KBM-7 (cell line): Measurements from ENCODE around the gene PHF13.

Experiments
- DNase-seq: peaks from one replicate; pipeline ENCODE4 v3.0.0-alpha.2; 2015
- in situ Hi-C: fragments of 300-500 bp; cut with MboI; formaldehyde crosslinking; loops from 2 replicates; pipeline ENCODE4 v1.14.3; 2020; ENCODE audit warnings: low sequenced_read_pairs, low pct_unique_long_range_greater_than_20kb, mixed read lengths

Gene PHF13

DNA sequence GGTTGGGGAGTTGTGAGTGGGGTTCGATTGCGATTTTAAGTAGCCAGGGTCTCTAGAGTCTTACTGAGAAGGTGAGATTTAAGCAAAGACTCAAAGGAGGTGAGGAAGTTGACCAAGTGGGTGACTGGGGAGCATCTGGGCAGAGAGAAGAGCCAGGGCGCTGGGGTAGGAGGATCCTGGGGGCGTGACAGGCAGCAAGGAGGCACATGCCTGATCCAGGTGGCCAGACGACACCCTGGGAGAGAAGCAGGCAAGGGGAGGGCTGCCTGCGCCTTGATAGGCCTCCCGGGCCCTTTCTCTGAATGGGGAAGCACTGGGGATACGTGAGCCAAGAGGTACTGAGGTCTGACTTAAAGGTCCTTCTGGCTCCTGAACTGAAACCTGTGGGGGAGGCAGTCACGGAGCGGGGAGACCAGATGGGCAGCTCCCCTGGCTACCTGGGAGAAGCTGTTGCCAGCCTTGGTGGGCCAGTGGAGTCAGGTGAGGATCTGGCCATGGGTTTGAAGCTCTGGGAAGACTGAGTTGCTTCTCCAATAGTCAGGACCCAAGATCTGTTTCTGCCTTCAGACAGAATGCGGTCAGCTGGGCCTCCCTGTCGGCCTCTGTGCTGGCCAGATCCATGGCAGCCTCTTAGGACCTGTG is 28.3 kb upstream of the PHF13 start:
- in situ Hi-C loops = no loop called here
- no peak for DNase-seq

- in situ Hi-C loops = no loop called here
- DNase-seq = no peak
These were observed 27.7 kb upstream of the PHF13 start for GRCh38 chr1:6585841-6586240.

DNA sequence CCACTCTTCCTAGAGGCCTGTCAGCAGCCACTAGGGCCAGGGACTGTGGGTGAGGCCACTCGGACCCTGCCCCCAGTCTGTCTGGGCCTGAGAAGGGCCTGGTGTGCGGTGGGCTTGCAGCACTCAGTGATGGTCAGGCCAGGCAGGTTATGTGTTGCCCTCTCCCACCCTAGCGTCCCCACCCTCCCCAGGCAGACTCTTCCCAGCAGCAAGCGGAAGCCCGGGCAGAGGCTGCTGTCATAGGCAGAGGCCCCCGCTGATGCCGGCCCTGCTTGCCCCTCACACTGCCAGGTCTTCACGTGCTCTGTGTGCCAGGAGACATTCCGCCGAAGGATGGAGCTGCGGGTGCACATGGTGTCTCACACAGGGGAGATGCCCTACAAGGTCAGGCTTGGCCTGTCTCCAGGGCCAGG is 27.1 kb upstream of the PHF13 start:
- in situ Hi-C loops = no loop called here

DNA sequence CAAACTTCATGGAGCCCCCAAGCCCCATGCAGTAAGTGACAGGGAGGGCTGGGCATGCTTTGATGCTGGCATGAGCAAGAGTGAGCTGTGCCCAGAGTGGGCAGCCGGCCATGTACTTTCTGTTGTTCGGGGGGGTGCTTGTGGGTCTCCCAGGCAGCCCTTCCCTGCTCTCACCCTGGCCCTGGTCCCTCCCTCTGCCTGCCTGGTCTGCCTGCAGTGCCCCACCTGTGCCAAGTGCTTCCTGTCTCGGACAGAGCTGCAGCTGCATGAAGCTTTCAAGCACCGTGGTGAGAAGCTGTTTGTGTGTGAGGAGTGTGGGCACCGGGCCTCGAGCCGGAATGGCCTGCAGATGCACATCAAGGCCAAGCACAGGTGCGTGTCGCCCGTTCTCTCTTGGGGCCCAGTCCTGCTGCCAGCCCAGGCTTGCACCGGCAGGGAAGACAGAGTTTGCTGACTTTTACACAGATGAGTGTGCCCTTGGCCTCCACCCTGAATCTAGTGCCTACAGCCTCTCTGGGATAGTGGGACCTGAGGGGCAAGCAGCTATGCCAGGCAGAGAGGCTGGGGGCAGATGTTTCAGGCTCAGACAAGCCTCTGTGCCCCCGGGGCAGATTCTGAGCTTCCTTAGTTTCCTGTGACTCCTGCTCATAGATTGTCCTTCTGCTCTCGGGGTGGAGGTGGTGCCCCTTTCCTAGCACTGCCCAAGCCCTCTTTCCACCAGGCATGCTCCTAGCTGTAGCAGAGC is 26.1 kb upstream of the PHF13 start:
- in situ Hi-C loops = no loop called here
- no peak for DNase-seq

More for the DNA sequence above, 27.1 kb upstream of the PHF13 start:
- no peak for DNase-seq

- no peak for DNase-seq
- in situ Hi-C loops = no loop called here
These were observed 25.2 kb upstream of the PHF13 start for GRCh38 chr1:6588128-6588892.

GRCh38 chr1:6588893-6589520 is 24.5 kb upstream of the PHF13 start:
- DNase-seq = peak; percentile 41
- in situ Hi-C loops = no loop called here

DNA sequence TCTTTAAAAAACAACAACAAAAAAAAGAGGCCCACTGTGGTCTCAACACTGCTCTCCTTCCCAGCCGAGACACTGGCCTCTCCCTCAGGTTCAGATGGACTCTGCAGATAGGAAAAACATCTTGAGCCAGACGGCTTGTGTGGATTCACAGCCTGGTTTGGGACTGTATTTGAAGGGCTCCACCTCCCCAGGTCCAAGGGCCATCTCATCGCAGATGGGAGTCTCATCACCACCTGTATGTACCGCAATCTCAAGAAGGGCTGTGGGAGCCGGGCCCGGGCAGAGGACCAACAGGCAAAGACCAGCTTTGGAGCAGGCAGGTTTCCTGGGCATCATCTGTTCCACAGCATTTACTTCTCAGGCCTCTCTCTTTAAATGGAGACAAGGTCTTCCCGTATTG is 23.5 kb upstream of the PHF13 start:
- no peak for DNase-seq
- in situ Hi-C loops = no loop called here

DNA sequence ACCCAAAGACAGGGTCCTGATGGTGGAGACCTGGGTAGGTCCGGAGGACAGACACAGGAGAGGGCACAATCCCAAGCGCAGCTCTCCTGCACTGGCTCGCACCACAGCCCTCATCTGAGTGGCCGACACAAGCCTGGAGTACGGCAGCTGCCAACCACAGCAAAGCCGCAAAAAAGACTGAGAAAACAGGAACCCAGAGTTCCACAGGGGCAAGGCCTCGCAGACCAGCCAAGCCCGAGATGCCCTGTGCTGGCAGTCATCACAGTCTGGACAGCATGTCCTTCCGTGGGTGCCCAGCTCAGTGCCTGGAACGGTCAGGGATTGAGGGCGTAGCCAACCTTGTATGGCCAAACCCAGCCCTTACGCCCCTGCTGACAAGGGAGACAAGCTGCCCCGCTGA is 22.3 kb upstream of the PHF13 start:
- peak; percentile 45 for DNase-seq
- in situ Hi-C loops = no loop called here

DNA sequence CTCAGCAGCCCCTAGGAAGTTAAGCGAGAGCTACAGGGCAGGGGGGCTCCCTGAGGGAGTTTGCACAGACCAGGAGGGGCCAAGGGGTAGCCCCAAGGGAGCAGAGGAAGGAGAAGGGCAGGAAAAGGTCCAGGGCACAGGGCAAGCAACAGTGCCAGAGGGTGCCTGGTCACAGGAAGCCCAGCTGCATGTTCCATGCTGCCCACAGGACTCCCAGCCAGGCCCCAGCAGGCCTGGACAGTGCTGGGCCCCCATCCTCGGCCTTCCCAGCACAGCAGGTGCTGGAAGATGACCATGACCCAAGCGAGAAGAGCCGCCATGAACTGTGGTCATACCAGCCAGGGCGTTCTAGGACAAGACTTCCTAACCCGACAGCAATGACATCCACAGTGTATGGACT is 21.9 kb upstream of the PHF13 start:
- no peak for DNase-seq
- in situ Hi-C loops = no loop called here

- no peak for DNase-seq
- in situ Hi-C loops = no loop called here
These were observed 21.1 kb upstream of the PHF13 start for GRCh38 chr1:6592441-6592840.

- in situ Hi-C loops = no loop called here
- no peak for DNase-seq
These were observed 20.5 kb upstream of the PHF13 start for GRCh38 chr1:6592865-6593593.

- no peak for DNase-seq
- in situ Hi-C loops = no loop called here
These were observed 19.7 kb upstream of the PHF13 start for GRCh38 chr1:6593810-6594209.

GRCh38 chr1:6594977-6595740 is 18.4 kb upstream of the PHF13 start:
- in situ Hi-C loops = no loop called here
- DNase-seq = no peak

- in situ Hi-C loops = no loop called here
These were observed 17.2 kb upstream of the PHF13 start for GRCh38 chr1:6596351-6596750.

DNA sequence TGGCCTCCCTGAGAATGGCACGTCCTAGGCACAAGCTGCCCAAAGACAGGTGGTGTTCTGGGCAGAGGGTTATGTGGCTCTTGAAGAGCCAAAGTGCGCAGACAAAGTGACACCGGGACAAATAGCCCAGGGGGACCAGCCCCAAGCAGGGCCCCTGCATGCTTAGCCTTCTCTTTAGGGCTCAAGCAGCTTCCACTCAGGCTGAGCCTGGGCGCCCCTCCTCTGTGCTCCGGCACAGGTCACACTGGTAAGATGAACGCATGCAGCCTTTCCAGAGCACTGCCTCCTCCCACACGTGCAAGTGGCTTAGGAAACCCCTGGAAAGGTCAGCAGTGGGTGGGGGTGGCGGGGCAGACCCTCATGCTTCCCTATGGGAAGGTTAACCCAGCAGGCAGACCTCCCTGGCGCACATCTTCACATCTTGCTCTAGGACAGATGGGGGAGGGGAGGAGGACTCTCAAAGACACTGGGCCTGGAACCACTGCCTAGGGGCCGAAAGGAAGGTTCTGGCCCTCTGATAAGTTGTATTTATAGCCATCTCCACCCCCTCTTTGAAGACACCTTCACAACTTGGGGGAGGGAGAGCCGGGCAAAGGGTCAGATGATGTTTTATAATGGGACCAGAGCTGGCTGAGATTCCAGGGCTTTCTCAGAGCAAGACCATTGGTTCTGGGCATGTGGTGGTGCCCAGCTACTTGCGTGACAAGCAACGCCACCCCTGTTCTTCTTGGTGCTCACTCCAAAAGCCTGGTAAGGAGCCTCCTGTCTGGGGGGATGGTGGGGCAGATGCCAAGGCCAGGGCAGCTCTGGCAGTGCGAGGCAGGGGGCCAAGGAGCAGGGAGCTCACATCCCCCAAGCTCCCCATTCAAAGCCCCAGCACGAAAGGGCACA is 16.4 kb upstream of the PHF13 start:
- no peak for DNase-seq

More at GRCh38 chr1:6596351-6596750, 17.2 kb upstream of the PHF13 start:
- no peak for DNase-seq

DNA sequence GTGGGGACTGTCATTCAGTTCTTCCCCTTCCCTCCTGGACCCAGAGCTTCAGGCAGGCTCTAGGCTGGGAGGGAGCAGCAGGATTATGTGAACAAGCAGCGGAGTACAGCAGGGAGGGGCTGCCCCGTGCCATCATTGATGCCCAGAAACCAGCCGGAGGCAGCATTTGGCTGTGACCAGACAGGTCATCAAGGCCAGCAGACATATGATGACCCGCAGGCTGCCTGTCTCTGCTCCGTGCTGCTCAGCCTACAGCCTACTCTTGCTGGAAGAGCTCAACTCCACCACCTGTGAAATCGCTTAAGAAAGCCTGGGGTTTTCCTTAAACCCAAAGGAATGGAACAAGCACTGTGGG is 15.8 kb upstream of the PHF13 start:
- in situ Hi-C loops = no loop called here
- DNase-seq = no peak

More for the DNA sequence above, 16.4 kb upstream of the PHF13 start:
- in situ Hi-C loops = no loop called here

DNA sequence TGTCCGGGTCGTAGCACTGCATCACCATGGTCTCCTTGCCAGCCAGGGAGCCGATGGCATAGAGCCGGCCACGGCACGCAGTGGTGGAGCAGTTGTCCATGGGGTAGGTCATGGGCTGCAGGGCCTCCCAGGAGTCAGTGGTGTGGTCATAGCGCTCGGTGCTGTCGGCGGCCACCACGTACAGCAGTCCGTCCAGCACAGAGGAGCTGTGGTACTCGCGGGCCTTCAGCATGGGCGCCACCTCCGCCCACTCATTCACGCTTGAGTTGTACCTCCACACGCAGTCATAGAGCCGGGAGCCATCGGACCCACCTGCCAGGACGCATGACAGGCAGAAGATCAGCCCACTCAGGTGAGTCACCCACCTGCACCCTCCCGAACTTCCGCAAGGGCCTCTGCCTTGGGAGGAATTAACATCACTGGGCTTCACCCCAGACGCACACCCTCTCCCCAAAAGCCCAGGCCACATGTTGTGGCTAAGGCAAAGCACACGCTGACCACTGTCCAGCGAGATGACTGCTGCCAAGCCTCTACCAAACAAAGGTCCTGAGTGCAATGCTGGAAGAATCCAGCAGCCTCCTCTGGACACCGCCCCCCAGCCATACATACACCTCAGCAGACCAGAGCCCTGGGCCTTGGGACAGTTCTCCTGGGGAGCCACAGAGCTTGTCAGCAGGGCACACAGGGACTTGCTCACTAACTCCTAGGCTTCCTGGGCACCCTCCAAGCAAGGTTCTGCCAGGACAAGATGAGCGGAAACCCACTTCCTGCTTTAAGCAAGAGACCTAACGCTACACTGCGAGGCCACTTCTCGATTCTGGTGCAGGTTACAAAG is 14.2 kb upstream of the PHF13 start:
- DNase-seq = peak; percentile 59

More for the DNA sequence above, 14.2 kb upstream of the PHF13 start:
- in situ Hi-C loops = no loop called here
